NK-92 treated with Interleukin-12 subunit alpha and Interleukin-12 subunit beta, amount 100 ng/mL, for 24 hours (cell line): ENCODE measurements around the gene NDUFAF2.
A peak's percentile ranks its signal among the peaks of the same experiment; 100 is the strongest.

Experiments
- DNase-seq: peaks from one replicate; lab custom pipeline; 2025; lab: John Stamatoyannopoulos, UW

Gene NDUFAF2

GRCh38 chr5:61123145-61123544, 178.1 kb downstream of the NDUFAF2 start:
- no peak for DNase-seq

- DNase-seq = no peak
These were observed 185.3 kb downstream of the NDUFAF2 start for GRCh38 chr5:61130289-61130688.

GRCh38 chr5:61132559-61132958, 187.6 kb downstream of the NDUFAF2 start:
- no peak for DNase-seq

- no peak for DNase-seq
These were observed 192.8 kb downstream of the NDUFAF2 start for GRCh38 chr5:61137835-61138234.

- no peak for DNase-seq
These were observed 194.3 kb downstream of the NDUFAF2 start for GRCh38 chr5:61139094-61139873.

GRCh38 chr5:61139931-61140330, 194.9 kb downstream of the NDUFAF2 start:
- no peak for DNase-seq

GRCh38 chr5:61141801-61142200, 196.8 kb downstream of the NDUFAF2 start:
- DNase-seq = no peak

GRCh38 chr5:61142391-61142790, 197.4 kb downstream of the NDUFAF2 start:
- DNase-seq = no peak

GRCh38 chr5:61142811-61143210, 197.8 kb downstream of the NDUFAF2 start:
- no peak for DNase-seq

- DNase-seq = no peak
These were observed 203.5 kb downstream of the NDUFAF2 start for GRCh38 chr5:61148515-61148914.

GRCh38 chr5:61151893-61152292, 206.9 kb downstream of the NDUFAF2 start:
- DNase-seq = no peak

- no peak for DNase-seq
These were observed 214.1 kb downstream of the NDUFAF2 start for GRCh38 chr5:61159070-61159469.

- DNase-seq = no peak
These were observed 214.8 kb downstream of the NDUFAF2 start for GRCh38 chr5:61159836-61160235.

- no peak for DNase-seq
These were observed 215.5 kb downstream of the NDUFAF2 start for GRCh38 chr5:61160497-61160896.

GRCh38 chr5:61162010-61162831, 217.2 kb downstream of the NDUFAF2 start, which contains the start of gene SMIM15:
SMIM15 (minus strand) TSS chr5:61162468; CDS start chr5:61160171, 2,297 bp downstream.
- DNase-seq = peak; percentile 88

- no peak for DNase-seq
These were observed 218.0 kb downstream of the NDUFAF2 start for GRCh38 chr5:61162832-61163567.

- DNase-seq = no peak
These were observed 218.9 kb downstream of the NDUFAF2 start for GRCh38 chr5:61163905-61164304.

GRCh38 chr5:61167382-61167781, 222.4 kb downstream of the NDUFAF2 start:
- peak; percentile 2 for DNase-seq

GRCh38 chr5:61168951-61169350, 223.9 kb downstream of the NDUFAF2 start:
- no peak for DNase-seq

GRCh38 chr5:61171479-61171878, 226.5 kb downstream of the NDUFAF2 start:
- no peak for DNase-seq

- no peak for DNase-seq
These were observed 231.6 kb downstream of the NDUFAF2 start for GRCh38 chr5:61176631-61177030.

GRCh38 chr5:61177070-61177469, 232.1 kb downstream of the NDUFAF2 start:
- DNase-seq = no peak
